SKM-1 treated with dmso at 0.1 percent for 144 hours (cell line): ENCODE results near the gene GTF2H2C_2.
"Not testable (repeated sequence)": the region's sequence is repeated elsewhere in the genome, so short reads cannot be mapped to it uniquely, and the experiment has no call there.

Experiments
- DNase-seq: peaks from one replicate; lab custom pipeline; 2025; ENCODE audit not compliant: unreplicated experiment; lab: John Stamatoyannopoulos, UW

GTF2H2C_2 gene

DNA sequence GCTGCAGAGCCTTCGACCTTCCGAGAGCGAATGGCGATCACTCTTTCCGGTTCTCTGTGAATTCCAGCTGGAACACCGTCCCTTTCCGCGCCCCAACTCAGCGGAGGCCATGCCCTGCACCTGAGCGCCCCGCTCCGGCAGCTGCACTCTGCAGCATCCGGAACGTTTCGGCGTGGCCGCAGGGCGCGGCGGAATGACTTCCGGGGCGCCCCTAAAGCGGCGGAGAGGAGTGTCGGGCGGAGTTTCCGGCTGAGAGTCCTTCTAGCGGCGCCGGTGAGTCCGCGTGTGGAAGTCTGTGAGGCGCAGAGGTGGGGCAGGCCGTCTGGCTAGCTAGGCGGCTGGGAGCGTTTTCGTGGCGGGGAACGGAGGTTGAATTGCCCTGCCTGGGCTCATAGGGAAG, at the start of gene GTF2H2C_2:
GTF2H2C_2 (plus strand) TSS at position 252 of the 400 bp plus-strand sequence.
- not testable (repeated sequence) for DNase-seq

- not testable (repeated sequence) for DNase-seq
These were observed 14.0 kb upstream of the GTF2H2C_2 start for GRCh38 chr5:70400984-70401686.

- not testable (repeated sequence) for DNase-seq
These were observed 6.2 kb downstream of the GTF2H2C_2 start for GRCh38 chr5:70421322-70421721.

GRCh38 chr5:70423215-70423614, 8.0 kb downstream of the GTF2H2C_2 start:
- not testable (repeated sequence) for DNase-seq

- DNase-seq = not testable (repeated sequence)
These were observed 23.4 kb downstream of the GTF2H2C_2 start for GRCh38 chr5:70438518-70438917.

GRCh38 chr5:70449565-70449964, 34.4 kb downstream of the GTF2H2C_2 start:
- DNase-seq = not testable (repeated sequence)

DNA sequence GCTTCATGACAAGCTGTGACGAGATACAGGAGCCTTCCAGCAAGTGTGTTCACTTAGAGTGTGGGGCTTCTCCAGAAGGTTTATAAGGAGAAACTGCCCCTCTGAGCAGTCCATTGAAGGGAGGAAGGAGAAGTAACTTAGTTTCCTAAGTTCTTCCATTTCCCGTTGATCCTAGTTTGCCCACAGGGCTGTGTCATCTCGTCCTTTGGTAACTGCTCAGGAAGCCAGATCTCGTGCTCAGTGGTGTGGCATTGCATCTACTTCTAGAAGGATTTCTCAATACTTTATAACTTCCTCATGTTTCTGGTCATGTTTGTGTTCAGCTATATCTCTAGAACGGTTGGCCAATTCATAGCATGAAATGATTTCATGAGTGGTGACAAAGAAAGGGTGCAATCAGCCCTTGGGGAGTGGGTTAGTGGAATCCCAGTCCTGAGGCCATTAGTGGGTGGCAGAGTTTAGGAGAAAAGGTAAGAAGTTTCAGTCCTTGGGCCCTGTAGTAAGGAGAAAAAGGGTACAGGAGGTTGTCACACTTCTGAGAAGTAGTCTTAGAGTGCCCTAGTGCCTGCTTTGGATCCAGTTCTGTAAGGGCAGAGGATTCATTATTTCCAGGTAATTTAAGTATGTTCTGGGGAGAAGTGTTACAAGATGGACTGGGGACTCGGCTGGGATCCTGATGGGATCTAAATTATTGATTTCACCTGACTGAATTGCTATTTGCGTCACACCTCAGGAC, 36.2 kb downstream of the GTF2H2C_2 start:
- not testable (repeated sequence) for DNase-seq

- not testable (repeated sequence) for DNase-seq
These were observed 41.9 kb downstream of the GTF2H2C_2 start for GRCh38 chr5:70457093-70457492.

DNA sequence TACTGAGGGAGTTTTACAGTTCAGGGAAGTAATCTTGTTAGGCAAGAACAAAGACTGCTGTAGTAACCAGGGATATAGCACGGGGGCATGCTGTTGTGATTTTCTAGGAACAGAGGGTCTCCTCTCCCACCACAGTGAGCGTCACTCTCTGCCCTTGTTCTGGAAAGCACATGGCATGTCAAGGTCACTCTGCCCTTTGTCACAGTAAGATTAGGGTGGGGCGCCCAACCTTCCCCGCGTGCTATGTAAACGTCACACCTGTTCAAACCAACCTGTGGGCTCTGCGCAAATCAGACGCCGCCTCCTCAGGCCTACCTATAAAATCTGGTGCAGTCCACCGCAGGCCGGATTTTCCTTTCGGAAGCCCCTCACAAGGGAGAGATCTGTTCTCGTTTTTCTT, 44.0 kb downstream of the GTF2H2C_2 start:
- not testable (repeated sequence) for DNase-seq

- not testable (repeated sequence) for DNase-seq
These were observed 46.8 kb downstream of the GTF2H2C_2 start for GRCh38 chr5:70461984-70462383.

DNA sequence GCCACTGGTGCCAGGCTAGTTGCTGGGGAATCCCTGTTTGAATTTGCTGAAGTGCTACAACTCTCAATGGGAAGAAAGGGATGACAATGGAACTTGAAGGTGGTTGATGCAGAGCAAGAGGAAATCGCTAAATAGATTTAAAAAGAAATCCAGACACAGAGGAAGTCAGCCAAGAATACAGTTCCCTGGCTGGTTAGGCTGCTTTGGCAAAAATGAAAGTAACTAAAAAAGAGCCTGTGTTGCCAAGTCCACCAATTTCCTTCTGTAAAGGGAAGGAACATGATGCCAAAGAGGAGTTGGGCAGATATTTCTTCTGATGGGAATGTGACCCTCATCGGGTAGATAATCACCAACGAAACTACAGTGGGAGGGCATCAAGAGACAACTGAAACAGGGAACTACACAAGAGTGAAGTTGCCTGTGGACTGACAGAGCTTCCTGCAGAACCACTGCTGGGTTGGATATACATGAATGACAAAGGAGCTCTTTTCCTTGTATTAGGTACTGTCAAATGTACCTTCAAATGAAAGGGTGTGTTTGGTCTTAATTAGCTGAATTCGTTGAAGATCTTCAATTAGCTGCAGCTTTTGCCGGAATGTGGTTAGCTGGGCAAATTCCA, 49.0 kb downstream of the GTF2H2C_2 start:
- DNase-seq = not testable (repeated sequence)

DNA sequence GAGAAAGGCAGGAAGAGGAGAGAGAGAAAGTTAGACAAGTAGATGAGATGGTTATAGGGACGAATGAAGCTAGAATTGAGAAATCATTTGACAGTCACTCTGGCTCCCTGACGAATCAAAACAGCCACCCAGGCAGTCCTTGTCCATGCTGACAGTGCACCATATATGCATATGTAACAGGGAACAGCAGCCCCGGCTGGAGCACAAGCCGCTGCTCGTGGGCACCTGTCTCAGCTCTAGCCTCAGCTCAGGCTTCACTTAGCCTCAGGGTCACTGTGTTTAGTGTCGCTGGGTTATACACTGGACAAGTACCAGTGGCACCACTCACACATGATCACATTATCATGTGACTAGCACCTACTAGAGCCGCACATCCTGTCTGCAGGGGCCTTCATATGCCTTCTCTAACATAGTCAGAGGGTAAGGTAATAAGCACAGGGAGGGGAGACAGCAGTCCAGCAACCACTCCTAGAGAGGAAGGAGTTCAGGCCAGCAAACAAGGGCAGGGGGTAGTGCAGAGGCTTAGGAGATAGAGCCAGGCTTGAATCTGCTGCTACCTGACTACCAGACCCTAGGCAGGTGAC, 54.9 kb downstream of the GTF2H2C_2 start:
- DNase-seq = not testable (repeated sequence)
